Brain microvascular endothelial cell (primary cell): Measurements from ENCODE around the gene ZDBF2.

ENCODE experiments used
- DNase-seq: peaks from one replicate; pipeline ENCODE4 v3.0.0-alpha.2; 2020
- H3K27ac ChIP-seq: fragments of 250-450 bp; sonication (Bioruptor Pico); 2 replicates; pipeline ENCODE4 v1.5.1; 2020; ENCODE audit warnings: mild to moderate bottlenecking, moderate library complexity
- H3K27me3 ChIP-seq: fragments of 250-450 bp; sonication (Bioruptor Pico); replicated peaks from 2 replicates; pipeline ENCODE4 v1.5.1; 2020; ENCODE audit warnings: mild to moderate bottlenecking
- H3K36me3 ChIP-seq: fragments of 250-450 bp; sonication (Bioruptor Pico); replicated peaks from 2 replicates; pipeline ENCODE4 v1.5.1; 2020; ENCODE audit warnings: mild to moderate bottlenecking
- H3K4me3 ChIP-seq: 2 replicates; pipeline ENCODE4 v1.5.1; 2011; ENCODE audit warnings: low read depth, mild to moderate bottlenecking, control low read depth, low read length, moderate library complexity
- in situ Hi-C: cut with HindIII; loops from 2 replicates; pipeline ENCODE4 v1.10.0; 2017; ENCODE audit warnings: low sequenced_read_pairs, low pct_ligation_motif_present
- TF ChIP-seq, protein P1 (sequence below): IDR thresholded peaks from 2 replicates; pipeline ENCODE4 v1.5.1; 2011; ENCODE audit warnings: low read depth, mild to moderate bottlenecking, moderate library complexity, low read length, control low read depth, inconsistent platforms; ENCODE audit errors: missing control alignments

Gene ZDBF2

DNA sequence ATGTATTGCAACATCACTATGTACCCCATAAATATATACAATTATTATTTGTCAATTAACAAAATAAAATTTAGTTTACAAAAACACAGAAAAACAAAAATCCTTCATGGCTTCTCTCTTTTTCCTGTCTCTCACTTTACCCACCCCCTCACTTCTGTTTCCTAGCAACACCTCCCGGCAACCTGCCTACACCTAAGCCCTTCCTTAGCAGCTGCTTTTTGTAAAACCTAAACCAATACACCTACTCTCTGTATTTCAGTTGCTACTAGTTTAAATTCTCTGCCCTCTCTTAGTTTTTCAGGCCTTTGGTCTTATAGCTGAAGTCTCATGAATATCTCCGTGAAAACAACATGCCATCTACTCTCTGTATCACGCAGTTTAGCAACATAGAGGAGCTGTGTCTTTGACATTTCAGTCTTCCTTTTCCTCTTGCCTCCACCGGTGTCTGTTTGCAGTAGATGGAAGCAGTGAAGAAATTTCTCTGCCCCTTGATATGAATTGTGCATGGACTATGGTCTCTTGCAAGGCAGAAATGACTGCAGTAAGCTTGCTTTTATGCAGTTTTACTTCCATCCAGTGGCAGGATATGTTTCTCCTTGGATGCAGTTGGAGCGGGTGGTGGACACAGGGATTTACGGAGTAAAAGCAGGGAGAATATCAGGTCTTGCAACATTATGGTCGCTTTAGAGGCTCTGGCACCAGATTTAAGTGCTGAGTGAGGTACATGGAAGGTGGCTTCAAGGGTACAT, 42.0 kb upstream of the ZDBF2 start:
- no peak for DNase-seq
- H3K27me3 ChIP-seq, result no peaks in the 10 kb centered on the region
- H3K4me3 ChIP-seq, result no peak overlapping the region
- H3K27ac ChIP-seq, result no peak overlapping the region
- no peaks in the 10 kb centered on the region for H3K36me3 ChIP-seq
- TF ChIP-seq, protein P1, sequence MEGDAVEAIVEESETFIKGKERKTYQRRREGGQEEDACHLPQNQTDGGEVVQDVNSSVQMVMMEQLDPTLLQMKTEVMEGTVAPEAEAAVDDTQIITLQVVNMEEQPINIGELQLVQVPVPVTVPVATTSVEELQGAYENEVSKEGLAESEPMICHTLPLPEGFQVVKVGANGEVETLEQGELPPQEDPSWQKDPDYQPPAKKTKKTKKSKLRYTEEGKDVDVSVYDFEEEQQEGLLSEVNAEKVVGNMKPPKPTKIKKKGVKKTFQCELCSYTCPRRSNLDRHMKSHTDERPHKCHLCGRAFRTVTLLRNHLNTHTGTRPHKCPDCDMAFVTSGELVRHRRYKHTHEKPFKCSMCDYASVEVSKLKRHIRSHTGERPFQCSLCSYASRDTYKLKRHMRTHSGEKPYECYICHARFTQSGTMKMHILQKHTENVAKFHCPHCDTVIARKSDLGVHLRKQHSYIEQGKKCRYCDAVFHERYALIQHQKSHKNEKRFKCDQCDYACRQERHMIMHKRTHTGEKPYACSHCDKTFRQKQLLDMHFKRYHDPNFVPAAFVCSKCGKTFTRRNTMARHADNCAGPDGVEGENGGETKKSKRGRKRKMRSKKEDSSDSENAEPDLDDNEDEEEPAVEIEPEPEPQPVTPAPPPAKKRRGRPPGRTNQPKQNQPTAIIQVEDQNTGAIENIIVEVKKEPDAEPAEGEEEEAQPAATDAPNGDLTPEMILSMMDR, result no peak
- in situ Hi-C loops, result no loop called here

DNA sequence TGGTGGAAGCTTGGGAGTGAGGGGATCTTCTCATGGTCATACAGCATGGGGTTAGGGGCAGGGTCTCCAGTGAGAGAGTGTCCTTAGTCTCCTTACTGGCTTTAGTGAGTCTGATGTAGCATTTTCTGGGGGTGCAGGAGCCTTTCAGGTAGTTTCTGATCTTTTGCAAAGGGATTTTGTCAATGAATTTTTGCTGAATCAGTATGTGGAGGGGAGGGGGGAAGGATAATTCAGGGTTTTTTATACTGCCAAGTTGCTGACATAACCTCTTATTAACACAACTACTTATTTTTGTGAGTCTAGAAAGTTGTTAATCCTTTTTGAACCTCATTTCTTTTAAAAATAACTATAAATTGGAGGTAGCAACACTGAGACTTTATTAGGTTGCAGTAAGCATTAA, 35.3 kb upstream of the ZDBF2 start:
- DNase-seq, result no peak
- Histone ChIP-seq H3K4me3 (no peak overlapping the region), H3K27ac (no peak overlapping the region), H3K36me3 (no peaks in the 10 kb centered on the region), H3K27me3 (no peaks in the 10 kb centered on the region)
- TF ChIP-seq, protein P1, result no peak
- in situ Hi-C loops, result no loop called here

DNA sequence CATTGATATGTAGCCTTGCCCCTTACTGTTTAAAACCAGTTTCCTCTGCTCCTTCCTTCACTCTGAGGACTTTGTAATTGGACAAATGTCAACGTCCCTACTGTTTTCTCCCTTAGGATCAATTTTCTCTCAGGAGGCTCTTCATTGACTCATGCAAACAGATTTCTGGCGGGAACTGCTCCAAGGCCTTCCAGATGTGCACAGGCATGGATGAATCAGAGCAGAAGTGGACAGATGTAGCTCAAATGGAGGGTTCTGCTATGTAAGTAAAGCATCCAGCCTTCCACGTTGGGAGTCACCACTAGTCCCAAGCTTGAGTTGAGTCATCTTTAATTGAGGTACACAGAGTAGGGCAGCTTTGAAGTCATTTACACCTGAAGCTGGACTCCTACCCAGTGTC, 34.1 kb upstream of the ZDBF2 start:
- H3K4me3 ChIP-seq, result no peak overlapping the region
- no peaks in the 10 kb centered on the region for H3K27me3 ChIP-seq
- no peak overlapping the region for H3K27ac ChIP-seq
- TF ChIP-seq, protein P1, result no peak
- no peak for DNase-seq
- in situ Hi-C loops, result no loop called here
- no peaks in the 10 kb centered on the region for H3K36me3 ChIP-seq

DNA sequence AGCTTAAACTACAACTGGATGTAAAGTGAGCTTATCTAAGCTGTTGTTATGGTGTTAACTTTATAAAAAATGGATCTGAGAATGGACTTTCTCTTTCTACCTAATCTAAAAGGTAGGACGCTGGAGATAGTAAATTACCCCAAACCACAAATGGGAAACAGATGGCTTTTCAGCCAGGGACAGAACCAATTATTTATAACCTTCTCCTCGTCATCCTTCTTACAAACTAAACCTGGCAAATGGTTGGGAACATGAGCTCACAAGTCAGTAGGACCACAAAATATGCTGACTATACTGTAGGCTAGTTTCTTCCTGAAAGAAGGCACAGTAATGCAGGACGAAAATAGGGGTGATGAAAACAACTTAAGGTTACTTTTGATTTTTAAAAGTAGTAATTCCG, 32.7 kb upstream of the ZDBF2 start:
- no peaks in the 10 kb centered on the region for H3K27me3 ChIP-seq
- H3K4me3 ChIP-seq, result no peak overlapping the region
- TF ChIP-seq, protein P1, result no peak
- in situ Hi-C loops, result no loop called here
- H3K36me3 ChIP-seq, result no peaks in the 10 kb centered on the region
- DNase-seq, result no peak
- no peak overlapping the region for H3K27ac ChIP-seq

DNA sequence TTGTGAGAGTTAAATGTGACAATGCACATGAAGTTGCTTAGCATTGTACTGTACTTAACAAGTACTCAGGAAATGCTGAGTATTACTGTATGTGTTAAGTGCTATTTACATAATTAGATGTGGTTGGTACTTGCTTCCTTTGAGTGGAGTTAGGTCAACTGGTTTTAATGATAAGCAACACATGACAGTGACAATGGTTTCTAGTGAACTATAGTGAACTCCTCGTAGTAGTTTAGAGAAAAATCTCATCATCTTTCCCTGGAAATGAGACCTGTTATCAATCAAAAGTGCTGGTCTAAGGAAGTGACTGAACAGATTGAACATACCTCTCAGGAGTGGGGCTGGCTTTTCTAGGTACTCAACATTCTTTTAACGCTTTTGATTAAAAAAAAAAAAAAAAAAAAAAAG, 29.2 kb upstream of the ZDBF2 start:
- H3K27ac ChIP-seq, result no peak overlapping the region
- H3K36me3 ChIP-seq, result no peaks in the 10 kb centered on the region
- H3K4me3 ChIP-seq, result no peak overlapping the region
- no peak for DNase-seq
- no peaks in the 10 kb centered on the region for H3K27me3 ChIP-seq
- TF ChIP-seq, protein P1, result no peak
- in situ Hi-C loops, result no loop called here
